GM19099 (cell line): Measurements from ENCODE around the gene ROR1.

Source experiments
- POLR2A ChIP-seq: IDR thresholded peaks from 3 replicates; pipeline ENCODE4 v1.6.1; 2011; ENCODE audit warnings: low read depth; ENCODE audit not compliant: insufficient read length; ENCODE audit errors: extremely low read depth

The ROR1 gene

DNA sequence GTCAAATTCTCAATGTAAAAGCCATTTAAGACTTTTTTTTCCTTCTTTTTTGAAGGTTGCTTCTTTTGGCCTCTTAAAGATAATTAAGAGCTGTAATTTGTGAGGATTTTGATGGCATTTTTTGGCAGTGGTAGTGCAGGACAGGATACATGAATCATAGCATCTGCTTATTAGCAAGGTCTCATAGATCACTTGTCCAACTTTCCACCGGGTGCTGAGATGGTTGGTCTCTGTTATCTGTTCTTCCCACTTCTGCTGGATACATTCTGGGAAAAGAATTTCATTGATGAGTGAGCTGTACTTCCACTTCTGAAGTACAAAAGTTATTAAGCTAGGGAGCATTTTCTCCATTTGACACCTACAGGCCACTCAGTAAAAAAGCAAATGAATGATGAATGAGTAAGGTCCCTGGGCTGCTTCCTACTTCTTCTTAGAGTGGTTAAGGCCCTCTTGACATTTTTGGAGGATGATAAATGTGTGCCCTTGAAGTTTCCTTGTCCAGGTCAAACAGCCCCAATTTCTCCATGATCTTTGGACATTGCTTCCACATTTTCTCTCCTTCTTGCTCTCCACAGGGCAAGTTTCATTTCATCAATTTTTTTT lies 100.6 kb downstream of the ROR1 start:
- TF ChIP-seq POLR2A, result no peak

DNA sequence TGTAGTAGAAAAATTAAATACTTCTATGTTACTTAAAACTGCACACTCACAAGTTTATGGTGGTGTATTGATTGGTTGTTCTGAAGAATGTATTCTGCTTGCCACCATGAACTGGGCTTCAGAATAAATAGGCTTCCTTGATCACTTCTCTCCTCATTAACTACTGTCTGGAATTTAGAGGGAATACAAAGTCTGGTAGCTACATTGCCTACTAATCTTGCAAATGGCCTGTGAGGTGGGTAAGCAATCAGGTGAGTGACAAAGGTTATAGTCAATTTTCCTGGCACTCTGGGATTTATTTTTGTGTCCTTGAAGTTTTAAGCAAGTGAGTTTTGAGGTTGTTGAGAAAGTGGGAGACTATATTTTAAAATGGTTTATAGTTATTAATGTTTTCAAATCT lies 101.8 kb downstream of the ROR1 start:
- TF ChIP-seq POLR2A, result no peak

DNA sequence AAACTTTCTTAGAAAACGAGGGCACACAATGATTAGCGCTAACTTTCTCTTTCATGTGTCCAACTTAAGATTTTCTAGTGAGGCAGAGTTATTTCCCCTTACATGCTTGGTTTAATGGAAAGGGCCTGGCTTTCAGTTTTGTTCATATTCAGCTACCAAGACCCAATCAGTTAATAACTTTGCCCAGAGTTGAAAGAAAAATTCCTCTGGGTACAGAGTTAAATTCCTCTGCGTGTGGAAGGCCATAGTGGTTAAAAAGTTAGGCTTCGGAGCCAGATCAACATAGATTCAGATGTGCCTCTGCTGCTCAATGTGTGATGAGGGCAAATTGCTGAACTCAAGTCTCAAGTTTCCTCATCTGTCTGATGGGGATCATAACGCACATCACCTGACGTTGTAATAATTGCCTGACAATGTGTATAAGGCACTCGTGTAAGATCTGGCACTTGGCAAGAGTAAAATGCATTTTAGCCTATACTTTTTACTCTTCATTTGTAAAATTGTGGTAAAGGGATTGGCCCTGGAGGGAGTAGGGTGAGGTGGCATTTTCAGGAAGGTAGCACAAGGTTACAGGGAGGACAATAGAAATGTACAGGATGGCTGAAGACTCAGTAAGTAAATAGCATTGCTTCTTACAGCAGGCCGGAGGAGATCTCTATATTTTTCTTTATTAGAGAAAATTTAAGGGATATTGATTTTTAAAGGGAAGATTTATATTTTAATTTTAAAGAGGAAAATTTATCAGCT lies 103.4 kb downstream of the ROR1 start:
- no peak for TF ChIP-seq POLR2A

DNA sequence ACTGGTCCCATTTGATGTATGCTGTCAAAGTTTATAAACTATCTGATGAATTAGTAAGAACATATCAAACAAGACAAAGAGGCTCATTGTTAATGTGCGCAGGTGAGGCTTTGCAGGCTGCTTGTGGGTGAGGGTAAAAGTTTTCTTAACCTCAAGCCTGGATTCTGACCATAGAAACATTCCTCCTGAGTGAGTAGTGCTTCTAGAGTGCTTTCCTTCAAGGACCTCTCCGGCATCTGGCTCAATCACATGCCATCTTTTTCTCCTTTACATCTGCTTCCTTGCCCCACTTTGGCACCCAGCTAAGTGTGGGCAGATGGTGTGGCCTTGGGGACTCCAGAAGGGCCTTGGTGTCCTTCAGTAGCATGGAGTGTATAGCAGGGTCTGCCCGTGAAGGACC lies 104.0 kb downstream of the ROR1 start:
- TF ChIP-seq POLR2A, result no peak

DNA sequence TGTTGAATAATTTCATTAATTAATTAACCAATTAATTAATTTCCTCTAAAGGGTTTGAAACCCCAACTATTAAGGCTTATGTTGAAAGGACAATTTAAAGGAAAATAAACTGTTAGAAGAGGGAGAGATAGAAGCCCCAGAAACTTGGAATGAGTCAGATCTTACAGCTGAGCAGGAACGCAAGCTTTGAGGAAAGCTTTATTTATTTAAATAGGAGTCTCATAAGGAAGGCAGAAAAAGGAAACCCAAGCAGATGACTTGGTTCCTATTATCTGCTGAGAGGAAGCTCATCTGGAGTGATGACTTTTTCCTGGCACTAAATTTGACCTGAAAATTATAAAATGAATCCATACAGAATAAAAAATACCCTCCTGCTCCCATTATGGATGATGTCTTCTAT lies 105.1 kb downstream of the ROR1 start:
- no peak for TF ChIP-seq POLR2A

DNA sequence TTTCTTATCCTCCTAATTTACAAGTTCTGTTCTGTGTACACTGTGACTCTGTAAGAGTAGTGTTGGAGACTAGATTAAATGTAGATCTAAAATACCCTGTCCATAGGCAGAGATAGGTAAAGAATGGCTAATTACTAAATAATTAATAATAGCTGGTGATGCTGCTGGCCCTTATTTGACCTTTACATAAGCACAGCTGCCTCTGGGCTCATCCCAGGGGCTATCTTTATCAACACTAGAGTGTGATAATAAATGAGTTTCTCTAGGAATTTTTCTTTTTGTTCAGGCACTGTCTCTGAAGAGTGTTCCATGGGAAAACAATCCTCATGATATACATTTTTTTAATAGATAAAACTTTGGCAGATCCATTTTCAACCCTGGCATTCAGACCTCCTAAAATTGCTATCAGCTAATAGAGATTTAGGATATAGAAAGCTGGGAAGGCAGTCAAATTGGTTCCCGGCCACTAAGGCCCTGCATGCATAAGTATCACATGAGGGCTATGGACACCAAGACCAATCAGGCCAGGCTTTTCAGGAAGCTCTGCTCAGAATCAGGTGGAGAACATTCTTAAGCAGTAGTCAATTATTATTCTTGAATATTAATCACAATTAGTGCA lies 107.2 kb downstream of the ROR1 start:
- TF ChIP-seq POLR2A, result no peak

DNA sequence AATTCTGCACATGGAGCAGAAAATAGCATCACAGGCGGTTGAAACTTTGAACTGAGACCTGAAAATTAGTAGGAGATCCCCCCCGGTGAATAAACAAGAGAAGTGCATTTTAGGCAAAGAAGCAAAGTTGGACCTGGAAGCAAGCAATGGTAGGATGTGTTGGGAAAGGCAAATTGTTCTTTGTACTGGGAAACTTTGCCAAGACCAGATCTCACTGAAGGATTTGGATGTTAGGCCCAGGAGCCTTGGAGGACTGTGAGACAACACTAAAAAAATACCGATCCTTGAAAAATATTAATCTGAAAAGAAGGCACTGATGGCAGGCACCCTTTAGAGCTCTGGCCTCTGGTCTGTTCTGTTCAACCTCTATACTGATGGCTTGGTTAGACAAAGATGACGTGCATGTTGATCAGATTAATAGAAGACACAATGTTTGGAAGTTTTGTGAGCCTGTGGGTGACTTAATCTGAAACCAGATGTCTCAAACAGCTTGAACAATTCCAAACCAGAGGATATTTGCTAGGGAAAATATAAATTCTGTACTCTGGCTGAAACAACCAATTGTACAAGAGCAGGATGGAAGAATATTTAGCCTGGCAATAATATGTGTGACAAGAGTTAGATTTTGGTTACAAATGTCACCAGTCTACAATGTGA lies 108.4 kb downstream of the ROR1 start:
- TF ChIP-seq POLR2A, result no peak

DNA sequence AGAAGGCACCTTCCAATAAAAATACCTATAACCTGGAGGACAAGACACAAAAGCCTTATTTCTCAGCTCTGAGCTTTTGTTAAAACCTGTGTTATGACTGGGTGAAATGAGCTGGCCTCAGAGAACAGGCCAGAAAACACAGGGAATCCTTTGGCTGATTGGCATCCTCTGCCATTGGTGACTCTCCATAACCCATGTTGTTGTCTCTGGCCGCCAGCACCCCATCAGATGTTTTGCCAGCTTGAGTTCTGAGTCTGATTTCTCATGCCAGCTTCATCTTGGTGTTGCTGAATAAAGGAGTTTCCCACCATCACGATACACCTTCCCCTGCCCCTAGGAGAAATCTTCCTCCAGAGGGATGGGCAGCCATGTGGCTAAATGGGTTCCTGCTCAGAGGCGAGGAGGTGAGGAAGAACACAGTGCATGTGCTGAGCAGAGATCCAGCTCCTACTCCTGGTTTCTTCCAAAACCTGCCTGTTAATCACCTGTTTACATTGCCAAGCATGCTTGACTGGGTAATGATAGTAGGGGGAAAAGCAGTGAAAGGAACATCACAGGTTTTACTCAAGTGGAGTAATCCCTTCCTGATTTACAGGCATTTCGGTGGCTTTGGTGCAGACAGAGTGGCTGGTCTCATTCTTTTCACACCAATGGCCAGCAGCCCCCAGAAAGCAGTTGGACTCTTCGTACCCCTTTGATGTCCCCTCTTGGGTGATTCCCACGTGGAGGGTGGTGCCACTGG lies 109.8 kb downstream of the ROR1 start:
- TF ChIP-seq POLR2A, result no peak

DNA sequence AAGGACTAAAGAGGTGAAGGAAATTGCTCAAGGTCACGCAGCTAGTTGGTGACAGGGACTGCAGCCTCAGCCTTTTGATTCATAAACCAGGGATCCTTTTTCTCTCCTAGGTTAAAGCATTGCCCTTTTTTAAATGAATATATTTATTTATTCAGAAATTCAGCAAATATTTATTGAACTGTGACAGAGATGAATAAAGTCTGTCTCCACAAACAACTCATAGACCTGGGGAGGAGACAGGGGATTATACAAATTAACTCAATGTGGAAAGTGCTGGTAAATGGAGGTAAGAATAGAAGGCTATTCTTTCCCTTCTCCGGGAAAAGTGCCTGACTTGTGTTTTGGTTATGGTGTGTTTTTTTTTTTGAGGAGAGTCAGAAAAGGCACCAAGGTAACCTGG lies 110.7 kb downstream of the ROR1 start:
- no peak for TF ChIP-seq POLR2A

DNA sequence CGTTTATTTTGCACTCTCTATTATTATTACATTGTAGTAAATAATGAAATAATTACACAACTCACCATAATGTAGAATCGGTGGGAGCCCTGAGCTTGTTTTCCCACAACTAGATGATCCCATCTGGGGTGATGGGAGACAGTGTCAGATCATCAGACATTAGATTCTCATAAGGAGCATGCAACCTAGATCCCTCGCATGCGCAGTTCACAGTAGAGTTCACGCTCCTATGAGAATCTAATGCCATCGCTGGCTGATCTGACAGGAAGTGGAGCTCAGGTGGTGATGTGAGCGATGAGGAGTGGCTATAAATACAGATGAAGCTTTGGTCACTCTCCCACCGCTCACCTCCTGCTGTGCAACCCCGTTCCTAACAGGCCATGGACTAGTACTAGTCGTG lies 112.1 kb downstream of the ROR1 start:
- no peak for TF ChIP-seq POLR2A

DNA sequence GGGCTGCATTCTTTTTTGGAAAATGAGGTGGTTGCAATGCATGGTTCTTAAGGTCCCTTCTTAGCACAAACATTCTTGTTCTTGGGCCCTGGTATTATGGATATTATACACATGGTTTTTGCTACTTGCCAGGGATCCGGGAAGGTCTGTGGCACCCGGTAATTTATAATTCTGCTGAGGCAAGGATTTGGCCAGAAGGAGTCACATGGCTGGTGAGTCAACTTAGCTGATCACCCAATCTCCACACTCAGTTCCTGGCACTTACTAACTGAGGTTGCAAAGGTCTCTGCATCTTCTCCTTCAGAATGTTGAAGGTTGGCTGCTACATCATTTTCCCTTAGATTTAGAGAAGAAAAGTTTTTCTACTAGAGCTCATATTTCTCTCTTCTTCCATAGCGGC lies 112.5 kb downstream of the ROR1 start:
- no peak for TF ChIP-seq POLR2A

DNA sequence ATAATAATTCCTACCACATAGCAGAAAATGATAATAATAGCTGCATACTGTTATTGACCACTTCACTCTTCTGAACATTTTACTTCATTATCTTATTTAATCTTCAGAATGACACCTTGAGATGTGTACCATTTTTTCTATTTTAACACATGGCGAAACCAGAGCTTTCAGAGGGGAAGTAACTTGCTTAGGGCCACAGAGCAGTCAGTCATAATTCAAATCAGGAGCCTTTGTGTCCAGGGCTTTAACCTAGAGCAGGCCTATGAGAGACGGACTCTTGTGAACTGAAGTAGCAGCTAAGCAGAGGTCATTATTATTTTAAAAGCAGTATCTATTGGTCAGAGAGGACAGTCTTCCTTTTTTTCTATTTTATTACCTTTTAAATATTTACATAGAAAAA lies 114.0 kb downstream of the ROR1 start:
- no peak for TF ChIP-seq POLR2A

DNA sequence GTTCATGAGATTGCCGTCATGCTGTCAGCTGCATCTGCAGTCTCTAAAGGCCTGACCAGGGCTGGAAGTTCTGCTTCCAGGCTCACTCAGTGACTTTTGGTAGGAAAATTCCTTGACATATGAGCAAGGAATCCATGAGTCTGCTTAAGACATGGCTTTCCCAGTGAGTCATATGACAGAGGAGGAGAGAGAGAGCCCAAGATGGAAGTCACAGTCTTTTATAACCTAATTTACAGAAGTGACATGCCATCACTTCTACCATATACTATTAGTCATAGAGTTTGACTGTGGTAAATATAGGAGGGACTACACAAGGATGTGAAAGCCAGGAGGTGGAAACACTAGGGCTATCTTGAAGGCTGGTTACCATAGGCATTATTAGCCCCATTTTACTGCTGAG lies 115.2 kb downstream of the ROR1 start:
- no peak for TF ChIP-seq POLR2A

DNA sequence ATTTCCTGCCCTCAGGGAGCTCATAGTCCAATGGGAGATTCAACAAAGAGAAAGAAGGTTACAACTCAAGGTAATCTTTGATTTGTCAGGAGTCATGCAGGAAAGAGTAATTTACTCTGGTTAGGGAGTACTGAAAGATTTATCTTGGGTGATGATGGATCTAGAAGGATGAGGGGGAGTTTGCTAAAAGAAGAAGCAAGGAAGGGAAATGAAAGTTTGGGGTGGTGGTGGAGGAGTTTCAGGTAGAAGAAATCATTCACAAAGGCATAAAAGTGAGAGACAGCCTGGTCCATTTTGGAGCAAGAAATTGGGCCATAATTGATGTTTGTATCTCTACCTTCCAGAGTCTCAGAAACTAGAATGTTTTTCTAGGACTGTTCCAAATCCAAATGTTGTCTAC lies 116.7 kb downstream of the ROR1 start:
- no peak for TF ChIP-seq POLR2A

DNA sequence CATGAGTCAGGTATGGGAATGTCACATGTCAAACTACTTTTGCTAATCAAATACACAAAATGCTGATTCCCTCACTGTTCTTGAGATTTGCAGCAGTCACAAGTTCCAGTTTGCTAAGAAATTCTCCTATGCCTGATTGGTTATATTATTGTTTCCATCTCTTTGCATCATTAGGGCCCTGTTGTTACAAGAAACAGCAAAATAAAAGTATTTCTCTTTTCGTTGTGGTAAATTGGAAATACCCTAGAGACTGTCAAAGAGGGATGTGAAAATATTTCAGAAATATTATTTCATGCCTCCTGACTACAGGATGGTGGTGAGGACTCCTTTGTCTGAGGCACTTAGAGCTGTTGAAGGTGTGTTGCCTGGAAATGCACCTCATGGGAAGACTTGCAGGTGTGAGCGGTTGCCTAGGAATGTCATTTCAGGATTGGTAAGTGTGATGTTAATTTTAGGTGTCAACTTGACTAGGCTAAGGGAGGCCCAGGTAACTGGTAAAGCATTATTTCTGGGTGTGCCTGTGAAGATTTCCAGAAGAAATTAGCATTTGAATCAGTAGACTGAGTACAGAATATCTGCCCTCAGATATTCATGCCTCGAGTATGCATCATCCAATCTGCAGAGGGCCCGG lies 117.4 kb downstream of the ROR1 start:
- TF ChIP-seq POLR2A, result no peak
